RWPE1 (cell line): ENCODE measurements around the gene REEP3.

Experiments
- CTCF ChIA-PET: fragments of 350-600 bp; sonication (Branson Sonifier 250); formaldehyde crosslinking; extraction: SDS; loops from one replicate; lab custom pipeline; 2021; lab: Yijun Ruan, JAX
- POLR2A ChIA-PET: fragments of 400-600 bp; formaldehyde crosslinking; extraction: SDS; loops from one replicate; lab custom pipeline; 2020; ENCODE audit warnings: antibody characterized with exemption; ENCODE audit not compliant: low non-redundant PET; lab: Yijun Ruan, JAX
- DNase-seq: peaks from one replicate; pipeline ENCODE4 v3.0.0; 2012; ENCODE audit warnings: low spot score
- H3K27ac ChIP-seq: fragments of 450-650 bp; 2 replicates; pipeline ENCODE4 v1.5.1; 2017
- CTCF ChIP-seq: fragments of 450-650 bp; conservative IDR thresholded peaks from 2 replicates; pipeline ENCODE4 v1.5.1; 2017; ENCODE audit warnings: low read depth, mild to moderate bottlenecking

Gene REEP3

GRCh38 chr10:63539994-63540393, 18.8 kb downstream of the REEP3 start:
- CTCF ChIA-PET: interaction anchor here (0.6 to 0.9 kb wide), 2 partner anchors 86 to 176 kb away, joined by 3 read pairs; no protein-coding TSS in a partner anchor
- DNase-seq: no peak
- POLR2A ChIA-PET: no interaction called here
- no peak overlapping the region for H3K27ac ChIP-seq
- no peak for TF ChIP-seq CTCF

GRCh38 chr10:63542835-63543575, 21.8 kb downstream of the REEP3 start:
- CTCF ChIA-PET: interaction anchor here (0.6 kb wide), 1 partner anchor 277 kb away, joined by 4 read pairs; no protein-coding TSS in a partner anchor
- TF ChIP-seq CTCF: no peak
- DNase-seq: no peak
- POLR2A ChIA-PET: no interaction called here
- no peak overlapping the region for H3K27ac ChIP-seq

- H3K27ac ChIP-seq: no peak overlapping the region
- CTCF ChIA-PET: interaction anchor here (0.6 kb wide), 1 partner anchor 256 kb away, joined by 3 read pairs; no protein-coding TSS in a partner anchor
- no peak for DNase-seq
- TF ChIP-seq CTCF: no peak
- POLR2A ChIA-PET: no interaction called here
Observed at GRCh38 chr10:63543576-63543962, 22.4 kb downstream of the REEP3 start.

GRCh38 chr10:63544418-63544817, 23.2 kb downstream of the REEP3 start:
- TF ChIP-seq CTCF: no peak
- H3K27ac ChIP-seq: no peak overlapping the region
- ChIA-PET POLR2A (interaction anchor here (0.7 kb wide), 1 partner anchor 66 kb away, joined by 3 read pairs; no protein-coding TSS in a partner anchor), CTCF (interaction anchor here (0.6 kb wide), 1 partner anchor 43 kb away, joined by 3 read pairs; no protein-coding TSS in a partner anchor)
- DNase-seq: no peak

GRCh38 chr10:63547628-63548360, 26.6 kb downstream of the REEP3 start:
- no peak for DNase-seq
- H3K27ac ChIP-seq: no peak overlapping the region
- ChIA-PET POLR2A (no interaction called here), CTCF (interaction anchor here (0.5 to 1.2 kb wide), 3 partner anchors 17 to 1378 kb away, joined by 3 read pairs; no protein-coding TSS in a partner anchor)
- TF ChIP-seq CTCF: no peak

GRCh38 chr10:63548860-63549259, 27.7 kb downstream of the REEP3 start:
- H3K27ac ChIP-seq: no peak overlapping the region
- CTCF ChIA-PET: interaction anchor here (0.7 kb wide), 1 partner anchor 1379 kb away, joined by 3 read pairs; no protein-coding TSS in a partner anchor
- DNase-seq: no peak
- TF ChIP-seq CTCF: no peak
- POLR2A ChIA-PET: no interaction called here
